Endothelial cell (in vitro differentiated cells): ENCODE measurements around the gene HACD4. TPM values are rescaled to one million over a fixed set of nuclear protein-coding genes. Genes with fewer than 3 reads are reported as not detected.

Source experiments
- DNase-seq: peaks from one replicate; pipeline ENCODE4 v3.0.0; 2021; ENCODE audit warnings: low spot score
- H3K27ac Mint-ChIP-seq: one replicate; pipeline ENCODE4 v1.8.0; 2021; ENCODE audit warnings: mixed read lengths, inconsistent platforms; ENCODE audit not compliant: unreplicated experiment
- H3K27me3 Mint-ChIP-seq: one replicate; pipeline ENCODE4 v1.8.0; 2021; ENCODE audit warnings: mild to moderate bottlenecking, moderate library complexity, mixed read lengths, inconsistent platforms; ENCODE audit not compliant: unreplicated experiment
- H3K36me3 Mint-ChIP-seq: one replicate; pipeline ENCODE4 v1.8.0; 2021; ENCODE audit warnings: mild to moderate bottlenecking, low read depth, mixed read lengths, inconsistent platforms; ENCODE audit not compliant: unreplicated experiment
- H3K4me1 Mint-ChIP-seq: one replicate; pipeline ENCODE4 v1.8.0; 2021; ENCODE audit warnings: mild to moderate bottlenecking, mixed read lengths, inconsistent platforms; ENCODE audit not compliant: unreplicated experiment
- H3K4me3 Mint-ChIP-seq: one replicate; pipeline ENCODE4 v1.8.0; 2021; ENCODE audit warnings: mild to moderate bottlenecking, mixed read lengths, inconsistent platforms; ENCODE audit not compliant: unreplicated experiment
- H3K9me3 Mint-ChIP-seq: one replicate; pipeline ENCODE4 v1.8.0; 2021; ENCODE audit warnings: mixed read lengths, inconsistent platforms; ENCODE audit not compliant: unreplicated experiment
- CTCF ChIP-seq: fragments of 200-600 bp; sonication (generic); IDR thresholded peaks from one replicate; pipeline ENCODE4 v1.5.0; 2021; ENCODE audit warnings: antibody characterized with exemption; ENCODE audit not compliant: unreplicated experiment
- total RNA-seq: library from RNA; stranded (reverse); fragmentation: NEBNext Ultra II Directional; extraction: Animal tissue kit (Norgen Biotek cat#: 25700); gene quantifications from one replicate; pipeline ENCODE4 v1.2.1, GENCODE V29; 2021; ENCODE audit not compliant: unreplicated experiment

HACD4 gene
- total RNA-seq, 1 donor from 2014 or later: 5.7 TPM

DNA sequence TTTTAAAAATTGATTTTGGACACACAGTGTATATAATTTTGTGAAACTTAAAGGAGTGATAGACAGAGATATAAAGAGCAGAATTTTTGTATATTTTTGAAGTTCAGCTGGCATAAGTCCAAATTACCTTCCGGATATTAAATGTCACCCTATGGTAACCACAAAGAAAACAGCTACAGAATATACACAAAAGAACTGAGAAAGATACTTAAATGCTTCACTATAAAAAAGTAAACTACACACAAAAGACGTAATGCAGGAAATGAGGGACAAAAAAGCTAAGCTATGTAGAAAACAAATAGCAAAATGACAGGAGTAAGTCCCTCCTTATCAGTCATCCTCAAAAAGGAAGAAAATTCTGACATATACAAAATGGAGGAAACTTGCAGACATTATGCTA, 29.4 kb downstream of the HACD4 start:
- no peak for DNase-seq
- H3K27me3 Mint-ChIP-seq: peaks cover 2% of the 10 kb centered on the region
- H3K4me3 Mint-ChIP-seq: no peak overlapping the region
- H3K36me3 Mint-ChIP-seq: peaks cover 13% of the 10 kb centered on the region
- no peak overlapping the region for H3K27ac Mint-ChIP-seq
- H3K9me3 Mint-ChIP-seq: no peaks in the 10 kb centered on the region
- no peak for TF ChIP-seq CTCF
- peaks cover 10% of the 10 kb centered on the region for H3K4me1 Mint-ChIP-seq

DNA sequence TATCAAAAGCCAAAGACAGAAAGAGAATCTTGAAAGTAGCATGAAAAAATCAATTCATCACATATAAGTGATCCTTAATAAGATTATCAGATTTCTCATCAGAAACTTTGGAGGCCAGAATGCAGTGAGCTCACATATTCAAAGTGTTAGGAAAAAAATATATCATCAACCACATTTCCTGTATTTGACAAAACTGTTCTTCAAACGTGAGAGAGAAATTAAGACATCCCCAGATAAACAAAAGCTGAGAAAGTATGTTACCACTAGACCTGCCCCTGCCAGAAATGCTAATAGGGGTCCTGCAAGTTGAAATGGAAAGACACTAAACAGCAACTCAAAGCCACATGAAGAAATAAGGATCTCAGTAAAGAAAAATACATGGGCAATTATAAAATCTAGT, 29.9 kb downstream of the HACD4 start:
- Mint-ChIP-seq H3K9me3 (no peaks in the 10 kb centered on the region), H3K4me1 (peaks cover 15% of the 10 kb centered on the region), H3K27ac (no peak overlapping the region), H3K4me3 (no peak overlapping the region), H3K27me3 (peaks cover 2% of the 10 kb centered on the region), H3K36me3 (peaks cover 13% of the 10 kb centered on the region)
- no peak for DNase-seq
- TF ChIP-seq CTCF: no peak

DNA sequence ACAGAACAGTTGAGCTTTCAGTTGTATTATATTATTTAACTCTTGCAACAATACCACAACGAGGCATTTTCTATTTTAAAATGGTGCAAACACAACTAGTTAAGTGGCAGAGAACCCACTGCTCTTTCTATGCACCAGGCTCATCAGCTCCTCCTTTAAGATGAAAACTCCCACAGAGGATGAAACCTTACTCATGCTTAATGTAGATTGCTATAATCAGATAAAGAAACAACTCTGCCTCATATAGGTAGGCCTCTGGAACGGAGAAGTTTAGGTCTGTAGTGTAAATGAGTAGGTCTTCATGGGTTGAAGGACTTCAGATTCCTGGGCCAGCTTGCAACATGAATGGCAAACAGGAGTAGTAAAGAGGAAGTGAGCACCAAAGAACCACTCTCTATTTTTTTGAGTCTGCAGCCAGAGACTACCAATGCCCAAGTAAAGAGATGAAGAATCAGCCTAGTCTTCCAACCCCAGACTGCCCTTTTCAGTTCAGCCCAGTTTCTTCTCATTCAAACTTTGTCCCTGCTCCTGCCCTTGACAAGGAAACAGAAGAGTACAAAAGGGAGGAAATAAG, 33.9 kb downstream of the HACD4 start:
- no peak for DNase-seq
- H3K4me1 Mint-ChIP-seq: peaks cover 26% of the 10 kb centered on the region
- H3K36me3 Mint-ChIP-seq: peaks cover 5% of the 10 kb centered on the region
- no peak for TF ChIP-seq CTCF
- H3K27me3 Mint-ChIP-seq: peaks cover 2% of the 10 kb centered on the region
- H3K9me3 Mint-ChIP-seq: no peaks in the 10 kb centered on the region
- H3K4me3 Mint-ChIP-seq: no peak overlapping the region
- H3K27ac Mint-ChIP-seq: no peak overlapping the region

GRCh38 chr9:20996809-20997208, 34.6 kb downstream of the HACD4 start:
- Mint-ChIP-seq H3K9me3 (no peaks in the 10 kb centered on the region), H3K4me1 (peaks cover 26% of the 10 kb centered on the region), H3K27me3 (peaks cover 2% of the 10 kb centered on the region), H3K4me3 (no peak overlapping the region), H3K36me3 (peaks cover 8% of the 10 kb centered on the region), H3K27ac (no peak overlapping the region)
- no peak for TF ChIP-seq CTCF
- DNase-seq: no peak

GRCh38 chr9:20995616-20996015, 35.8 kb downstream of the HACD4 start:
- Mint-ChIP-seq H3K27ac (no peak overlapping the region), H3K27me3 (peaks cover 3% of the 10 kb centered on the region), H3K36me3 (peaks cover 10% of the 10 kb centered on the region), H3K4me3 (no peak overlapping the region), H3K4me1 (peaks cover 26% of the 10 kb centered on the region), H3K9me3 (peaks cover under 1% of the 10 kb centered on the region)
- TF ChIP-seq CTCF: no peak
- no peak for DNase-seq
